GM18861 (cell line): ENCODE results near the gene CLEC2D.
"Not testable (repeated sequence)": the region's sequence is repeated elsewhere in the genome, so short reads cannot be mapped to it uniquely, and the experiment has no call there.

Experiments used
- ATAC-seq: cut with Tn5 transposase; IDR thresholded peaks from one replicate; pipeline ENCODE4 v1.9.1; 2021; ENCODE audit not compliant: unreplicated experiment

The CLEC2D gene

DNA sequence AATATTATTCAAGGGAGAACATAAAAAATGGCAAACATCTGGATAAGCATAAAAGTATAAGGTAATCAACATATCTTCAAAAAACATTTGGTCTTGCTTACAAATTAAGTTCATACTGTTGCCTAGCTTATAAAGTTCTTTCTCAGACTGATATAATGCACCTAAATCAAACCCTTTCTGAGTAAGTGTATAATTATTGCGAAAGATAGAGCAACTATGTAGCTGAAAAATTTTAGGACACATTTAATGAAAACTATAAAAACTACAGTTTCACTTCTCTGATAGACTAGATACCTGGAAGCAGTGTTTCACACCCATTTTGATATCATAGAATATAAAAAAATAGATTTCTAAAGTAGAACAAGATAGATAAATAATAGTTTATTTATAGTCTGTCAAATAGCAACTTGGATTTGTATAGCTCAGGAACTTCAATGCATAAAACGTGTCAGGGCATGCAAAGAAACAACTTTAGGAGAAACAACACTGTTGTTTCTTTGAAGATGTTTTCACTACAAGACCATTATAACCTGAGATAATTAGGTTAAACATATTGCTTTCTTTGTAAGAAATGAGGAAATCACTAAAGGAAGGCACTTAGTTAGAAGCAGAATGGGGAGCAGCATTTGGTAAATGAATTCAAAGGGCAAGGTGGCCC lies 55.8 kb downstream of the CLEC2D start:
- ATAC-seq, result no peak

DNA sequence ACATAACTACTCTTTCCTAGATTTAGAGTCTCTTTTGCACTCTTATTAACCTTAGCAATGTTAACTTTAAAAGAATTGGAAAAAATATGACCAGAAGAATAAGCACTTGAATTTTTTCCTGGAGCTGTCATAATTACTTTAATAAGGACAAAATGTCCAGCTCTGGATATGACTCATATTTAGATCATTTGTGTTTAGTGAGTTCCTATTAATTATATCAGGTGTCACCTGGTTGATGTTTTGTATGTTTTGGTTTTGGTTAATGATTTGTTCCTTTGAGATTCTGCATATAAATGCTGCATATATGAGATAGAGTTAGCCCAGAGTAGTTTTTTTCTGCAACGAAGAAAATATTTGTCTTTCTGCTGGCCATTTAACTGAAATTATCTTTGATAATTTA lies 58.3 kb downstream of the CLEC2D start:
- ATAC-seq, result no peak

GRCh38 chr12:9729082-9729481 lies 59.6 kb downstream of the CLEC2D start:
- no peak for ATAC-seq

DNA sequence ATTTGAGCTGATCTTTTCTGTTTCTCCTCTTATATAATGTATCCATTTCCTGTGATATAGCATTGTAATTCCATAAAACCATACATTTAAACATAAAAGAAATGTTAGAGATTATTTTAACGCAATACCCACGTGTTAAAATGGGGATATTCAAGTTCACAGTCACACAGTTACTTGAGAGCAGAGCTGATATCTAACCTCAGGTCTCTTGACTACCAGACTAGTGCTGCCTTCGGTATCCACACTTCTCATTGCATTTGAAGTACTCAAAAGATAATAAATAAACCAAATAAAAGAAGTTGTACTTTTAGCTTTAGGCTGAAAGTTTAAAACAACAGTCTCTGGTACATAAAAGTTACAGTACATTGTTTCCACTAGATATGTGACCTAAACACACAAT lies 60.5 kb downstream of the CLEC2D start:
- no peak for ATAC-seq

GRCh38 chr12:9730591-9730990 lies 61.1 kb downstream of the CLEC2D start:
- no peak for ATAC-seq

DNA sequence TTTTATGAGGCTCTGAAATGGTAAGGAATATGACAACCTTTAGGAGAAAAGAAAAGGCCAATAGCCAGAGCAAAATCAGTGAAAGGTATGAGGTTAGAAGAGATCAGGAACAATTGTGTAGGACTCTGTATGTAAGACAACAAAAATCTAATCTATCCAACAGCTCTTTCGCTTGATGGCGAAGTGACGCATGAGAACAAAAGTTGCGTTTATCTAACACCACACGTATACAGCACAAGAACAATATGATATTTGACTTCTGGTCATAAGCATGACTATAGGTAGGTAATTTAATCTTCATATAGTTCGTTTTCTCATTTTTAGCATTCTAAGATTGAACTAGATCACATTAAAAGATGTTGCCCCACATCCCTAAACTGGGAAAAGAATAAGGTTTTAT lies 61.9 kb downstream of the CLEC2D start:
- ATAC-seq, result no peak

GRCh38 chr12:9731797-9732196 lies 62.3 kb downstream of the CLEC2D start:
- ATAC-seq, result no peak

- ATAC-seq, result peak; percentile 29
Observed at GRCh38 chr12:9732921-9733461, 63.5 kb downstream of the CLEC2D start, which contains the start of gene CLECL1. TSS of gene CLECL1 (minus strand) at chr12:9733097.

GRCh38 chr12:9735601-9736000 lies 66.1 kb downstream of the CLEC2D start:
- ATAC-seq, result no peak

- peak; percentile 38 for ATAC-seq
Observed at GRCh38 chr12:9736936-9737705, 67.6 kb downstream of the CLEC2D start.

- not testable (repeated sequence) for ATAC-seq
Observed at GRCh38 chr12:9738905-9739304, 69.4 kb downstream of the CLEC2D start.

DNA sequence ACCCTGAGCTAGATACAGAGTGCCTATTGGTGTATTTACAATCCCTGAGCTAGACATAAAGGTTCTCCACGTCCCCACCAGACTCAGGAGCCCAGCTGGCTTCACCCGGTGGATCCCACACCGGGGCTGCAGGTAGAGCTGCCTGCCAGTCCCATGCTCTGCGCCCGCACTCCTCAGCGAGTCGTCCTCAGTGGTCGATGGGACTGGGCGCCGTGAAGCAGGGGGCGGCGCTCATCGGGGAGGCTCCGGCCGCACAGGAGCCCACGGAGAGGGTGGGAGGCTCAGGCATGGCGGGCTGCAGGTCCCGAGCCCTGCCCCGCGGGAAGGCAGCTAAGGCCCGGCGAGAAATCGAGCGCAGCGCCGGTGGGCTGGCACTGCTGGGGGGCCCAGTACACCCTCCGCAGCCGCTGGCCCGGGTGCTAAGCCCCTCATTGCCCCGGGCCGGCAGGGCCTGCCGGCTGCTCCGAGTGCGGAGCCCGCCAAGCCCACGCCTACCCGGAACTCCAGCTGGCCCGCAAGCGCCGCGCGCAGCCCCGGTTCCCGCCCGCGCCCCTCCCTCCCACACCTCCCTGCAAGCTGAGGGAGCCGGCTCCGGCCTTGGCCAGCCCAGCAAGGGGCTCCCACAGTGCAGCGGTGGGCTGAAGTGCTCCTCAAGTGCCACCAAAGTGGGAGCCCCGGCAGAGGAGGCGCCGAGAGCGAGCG lies 70.0 kb downstream of the CLEC2D start:
- not testable (repeated sequence) for ATAC-seq

DNA sequence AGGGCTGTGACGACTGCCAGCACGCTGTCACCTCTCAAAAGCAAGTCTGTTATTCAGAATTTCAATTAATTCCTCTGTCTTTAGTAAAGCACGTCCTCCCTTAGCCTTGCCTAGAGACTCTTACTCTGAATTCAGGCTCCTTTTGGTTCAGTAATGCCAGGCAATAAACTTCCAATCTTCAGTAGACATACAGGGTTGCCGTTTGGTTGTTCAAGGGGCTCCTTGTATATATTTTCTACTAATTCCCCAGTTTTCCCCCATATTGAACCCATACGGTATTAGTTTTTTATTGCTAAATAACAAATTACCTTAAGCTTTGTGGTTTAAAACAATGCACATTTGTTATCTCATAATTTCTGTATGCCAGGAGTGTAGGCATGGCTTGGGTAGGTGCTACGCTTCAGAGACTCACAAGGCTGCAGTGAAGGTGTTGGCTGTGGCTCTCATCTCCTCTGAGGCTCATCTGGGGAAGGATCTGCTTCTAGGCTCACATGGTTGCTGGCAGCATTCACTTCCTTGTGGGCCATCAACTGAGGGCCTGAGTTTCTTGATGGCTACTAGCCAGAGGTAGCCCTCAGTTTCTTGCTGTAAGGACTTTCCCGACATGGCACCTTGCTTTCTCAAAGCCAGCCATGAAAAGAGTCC lies 70.7 kb downstream of the CLEC2D start:
- no peak for ATAC-seq

DNA sequence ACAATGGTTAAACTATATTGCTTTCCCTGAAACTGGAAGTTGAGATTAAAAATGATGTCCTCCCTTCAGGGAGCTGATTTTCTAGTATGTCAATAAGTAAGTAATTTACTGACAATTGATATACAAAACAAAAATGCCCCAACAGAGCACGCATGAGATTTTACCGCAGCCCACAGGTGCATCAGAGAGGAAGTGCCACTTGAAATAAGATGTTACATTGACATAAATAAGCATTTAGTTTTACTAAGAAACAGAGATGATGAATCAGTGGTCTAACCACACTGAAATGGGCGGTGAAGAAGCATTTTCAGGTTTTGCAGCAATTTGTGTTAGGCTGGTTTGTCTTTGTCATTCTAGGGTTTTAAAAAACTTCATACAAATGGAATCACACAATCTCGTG lies 72.2 kb downstream of the CLEC2D start:
- ATAC-seq, result peak; percentile 71

- ATAC-seq, result peak; percentile 36
Observed at GRCh38 chr12:9742661-9743060, 73.1 kb downstream of the CLEC2D start.

DNA sequence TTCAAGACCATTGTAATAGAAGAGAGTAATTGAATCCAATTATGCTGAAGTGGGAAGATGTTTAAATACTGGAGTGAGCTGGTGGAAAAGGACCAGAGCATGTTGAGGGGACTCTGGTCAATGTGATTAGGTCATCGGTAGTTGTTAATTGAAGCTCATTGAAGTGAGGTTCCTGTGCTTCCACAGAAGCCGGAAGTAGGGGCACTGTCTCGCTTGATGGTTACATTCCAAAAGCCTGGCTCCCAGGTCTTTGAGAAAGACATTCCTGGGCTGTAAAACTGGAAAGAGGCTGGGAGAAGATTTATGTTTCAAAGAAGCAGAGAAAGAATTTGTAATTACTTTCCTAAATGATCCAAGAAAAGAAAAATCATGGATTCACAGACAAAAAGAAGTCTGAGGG lies 75.7 kb downstream of the CLEC2D start:
- no peak for ATAC-seq
